ENCODE data around the gene CYP1B1. TPM values are rescaled to one million over a fixed set of nuclear protein-coding genes. Genes with fewer than 3 reads are reported as not detected.

The CYP1B1 gene
- polyA plus RNA-seq, 1 experiment: 1.8 TPM

DNA sequence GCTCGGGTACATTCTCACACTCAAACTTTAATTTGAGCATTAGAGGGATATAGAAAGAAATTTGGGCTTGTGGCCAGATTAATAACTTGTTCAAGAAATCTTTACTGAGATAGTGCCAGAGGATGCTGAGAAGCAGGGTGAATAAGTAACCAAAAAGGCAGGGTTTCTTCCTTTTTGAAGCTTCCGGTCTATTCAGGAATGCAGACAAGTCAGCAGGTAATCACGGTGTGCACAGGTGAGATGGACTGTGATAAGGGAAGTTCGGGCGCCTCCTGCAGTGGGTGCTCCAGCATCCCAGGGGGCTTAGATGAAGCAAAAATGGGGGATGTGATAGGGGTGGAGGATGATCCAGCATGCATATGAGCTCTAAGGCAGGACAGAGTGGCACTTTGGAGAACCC is 44.9 kb upstream of the CYP1B1 start:
- H3K36me3 ChIP-seq (ENCODE audit: control insufficient read depth, insufficient read depth, low read length): no peaks in the 10 kb centered on the region
- ChIA-PET POLR2A (no interaction called here), CTCF (no interaction called here)
- H3K4me3 ChIP-seq (ENCODE audit: low read depth, low read length): no peak overlapping the region
- peaks cover 6% of the 10 kb centered on the region for H3K27me3 ChIP-seq (ENCODE audit: control insufficient read depth, insufficient read depth, low read length)
- DNase-seq (ENCODE audit: low read depth): no peak
- TF ChIP-seq, protein P1, sequence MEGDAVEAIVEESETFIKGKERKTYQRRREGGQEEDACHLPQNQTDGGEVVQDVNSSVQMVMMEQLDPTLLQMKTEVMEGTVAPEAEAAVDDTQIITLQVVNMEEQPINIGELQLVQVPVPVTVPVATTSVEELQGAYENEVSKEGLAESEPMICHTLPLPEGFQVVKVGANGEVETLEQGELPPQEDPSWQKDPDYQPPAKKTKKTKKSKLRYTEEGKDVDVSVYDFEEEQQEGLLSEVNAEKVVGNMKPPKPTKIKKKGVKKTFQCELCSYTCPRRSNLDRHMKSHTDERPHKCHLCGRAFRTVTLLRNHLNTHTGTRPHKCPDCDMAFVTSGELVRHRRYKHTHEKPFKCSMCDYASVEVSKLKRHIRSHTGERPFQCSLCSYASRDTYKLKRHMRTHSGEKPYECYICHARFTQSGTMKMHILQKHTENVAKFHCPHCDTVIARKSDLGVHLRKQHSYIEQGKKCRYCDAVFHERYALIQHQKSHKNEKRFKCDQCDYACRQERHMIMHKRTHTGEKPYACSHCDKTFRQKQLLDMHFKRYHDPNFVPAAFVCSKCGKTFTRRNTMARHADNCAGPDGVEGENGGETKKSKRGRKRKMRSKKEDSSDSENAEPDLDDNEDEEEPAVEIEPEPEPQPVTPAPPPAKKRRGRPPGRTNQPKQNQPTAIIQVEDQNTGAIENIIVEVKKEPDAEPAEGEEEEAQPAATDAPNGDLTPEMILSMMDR (IDR thresholded peaks at IDR 0.05; ENCODE audit: insufficient read depth, low read depth, low read length): no peak

GRCh38 chr2:38120264-38120592 is 44.3 kb upstream of the CYP1B1 start:
- Histone ChIP-seq H3K27me3 (ENCODE audit: control insufficient read depth, insufficient read depth, low read length) (peaks cover 6% of the 10 kb centered on the region), H3K36me3 (ENCODE audit: control insufficient read depth, insufficient read depth, low read length) (no peaks in the 10 kb centered on the region), H3K4me3 (ENCODE audit: low read depth, low read length) (no peak overlapping the region)
- ChIA-PET POLR2A (no interaction called here), CTCF (no interaction called here)
- TF ChIP-seq, protein P1 (IDR thresholded peaks at IDR 0.05; ENCODE audit: insufficient read depth, low read depth, low read length): no peak
- DNase-seq (ENCODE audit: low read depth): no peak

DNA sequence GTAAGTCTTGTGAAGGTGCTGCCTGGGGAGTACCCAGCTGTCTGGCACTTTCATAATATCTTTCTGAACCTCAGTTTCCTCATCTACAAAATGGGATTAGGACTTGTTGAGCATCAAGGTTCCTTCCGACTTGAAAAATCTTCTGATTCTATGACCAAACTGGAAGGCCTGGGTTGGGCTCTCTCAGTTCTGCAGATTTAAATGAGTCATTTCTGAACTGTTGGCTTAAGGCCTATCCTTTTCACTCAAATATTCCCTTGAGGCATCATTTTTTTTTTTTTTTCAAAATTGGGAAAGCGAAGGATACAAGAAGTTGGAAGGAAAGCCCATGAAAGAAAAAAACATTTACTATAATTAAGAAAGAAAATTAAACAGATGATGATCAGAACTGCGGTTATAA is 40.8 kb upstream of the CYP1B1 start:
- peak; percentile 48 for DNase-seq (ENCODE audit: low read depth)
- peaks cover 8% of the 10 kb centered on the region for H3K27me3 ChIP-seq (ENCODE audit: control insufficient read depth, insufficient read depth, low read length)
- TF ChIP-seq, protein P1 (IDR thresholded peaks at IDR 0.05; ENCODE audit: insufficient read depth, low read depth, low read length): no peak
- H3K4me3 ChIP-seq (ENCODE audit: low read depth, low read length): no peak overlapping the region
- H3K36me3 ChIP-seq (ENCODE audit: control insufficient read depth, insufficient read depth, low read length): no peaks in the 10 kb centered on the region
- ChIA-PET CTCF (interaction anchor here (0.9 to 1.1 kb wide), 6 partner anchors 41 to 721 kb away, joined by 3 to 4 read pairs (median 3); partner anchors contain the start of gene CYP1B1), POLR2A (no interaction called here)

DNA sequence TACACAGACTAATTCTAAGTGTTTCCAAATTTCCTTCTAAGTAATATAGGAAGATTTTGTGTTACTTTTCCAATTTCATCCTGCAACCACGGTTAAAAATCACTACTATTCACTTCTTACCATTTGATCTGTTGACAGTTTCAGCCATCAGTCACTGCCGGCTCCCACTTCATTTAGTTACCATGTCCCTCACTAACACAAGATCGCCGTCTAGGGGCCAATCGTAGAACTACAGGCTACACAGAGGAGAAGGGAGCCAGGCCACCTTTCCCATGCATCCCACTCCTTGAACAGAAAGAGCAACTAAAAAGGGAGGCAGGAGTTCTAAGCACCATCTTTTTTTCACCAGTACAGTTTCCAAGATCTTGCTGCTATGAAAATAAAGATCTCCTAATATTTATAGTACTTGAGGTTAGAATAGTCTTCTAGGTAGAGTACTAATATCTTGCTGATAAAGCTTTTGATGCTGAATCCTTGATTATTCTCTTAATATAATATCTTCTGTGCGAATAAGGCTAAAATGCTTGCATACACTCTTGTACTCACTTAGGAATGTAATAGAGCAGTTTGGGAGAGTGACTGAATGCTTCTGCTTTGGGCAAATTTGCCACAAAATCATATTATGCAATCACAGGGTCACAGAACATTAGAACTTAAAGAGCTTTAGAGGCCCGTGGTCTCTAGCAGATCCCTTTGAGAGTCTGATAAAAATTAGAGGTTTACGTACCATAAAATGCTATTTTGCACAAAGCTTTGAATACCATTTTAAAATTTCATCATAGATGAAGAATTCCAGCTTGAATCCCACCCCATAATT is 39.5 kb upstream of the CYP1B1 start:
- no peaks in the 10 kb centered on the region for H3K36me3 ChIP-seq (ENCODE audit: control insufficient read depth, insufficient read depth, low read length)
- CTCF ChIA-PET: interaction anchor here (0.5 to 1.5 kb wide), 32 partner anchors 8 to 720 kb away, joined by 3 to 11 read pairs (median 3); partner anchors contain the start of gene CYP1B1
- POLR2A ChIA-PET: no interaction called here
- H3K4me3 ChIP-seq (ENCODE audit: low read depth, low read length): no peak overlapping the region
- TF ChIP-seq, protein P1 (IDR thresholded peaks at IDR 0.05; ENCODE audit: insufficient read depth, low read depth, low read length): peak; percentile 94
- no peak for DNase-seq (ENCODE audit: low read depth)
- peaks cover 6% of the 10 kb centered on the region; the same call in 1 of the 2 replicates for H3K27me3 ChIP-seq (ENCODE audit: control insufficient read depth, insufficient read depth, low read length)

DNA sequence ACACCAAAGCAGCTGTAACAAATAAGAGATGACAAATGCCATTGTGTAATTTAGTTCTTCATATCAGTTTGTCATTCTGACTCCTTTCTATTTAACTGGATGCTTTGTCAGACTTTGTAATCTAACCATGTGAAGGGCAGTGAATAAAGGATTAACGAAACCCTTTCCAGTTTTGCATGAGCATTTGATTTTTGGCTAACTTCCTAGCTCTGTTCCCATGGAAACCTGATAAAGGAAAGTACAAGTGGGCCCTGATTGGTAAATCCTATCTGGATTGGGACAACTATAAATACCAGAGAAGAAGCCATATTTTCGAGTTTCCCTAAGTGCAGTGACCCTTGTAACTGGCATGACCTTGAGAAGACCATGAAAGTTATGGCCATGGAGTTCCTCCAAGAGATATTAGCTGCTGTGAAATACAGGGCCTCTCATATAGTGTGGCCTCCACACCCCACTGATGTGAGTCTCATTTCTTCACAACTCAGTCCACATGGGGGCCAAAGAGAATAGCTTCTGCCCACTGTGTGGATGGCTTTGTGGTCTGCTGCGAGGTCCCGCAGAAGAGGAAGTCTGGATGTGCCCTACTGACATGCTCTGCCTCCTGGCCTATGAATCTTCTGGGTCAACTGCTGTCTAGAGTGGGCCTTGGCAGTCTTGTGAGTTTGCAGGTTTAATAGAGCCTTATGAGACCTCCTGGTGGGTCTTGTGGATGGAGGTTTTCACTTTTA is 38.2 kb upstream of the CYP1B1 start:
- no peak for DNase-seq (ENCODE audit: low read depth)
- CTCF ChIA-PET: interaction anchor here (0.5 to 2.0 kb wide), 8 partner anchors 24 to 773 kb away, joined by 3 to 10 read pairs (median 3); no protein-coding TSS in a partner anchor
- Histone ChIP-seq H3K27me3 (ENCODE audit: control insufficient read depth, insufficient read depth, low read length) (peaks cover 6% of the 10 kb centered on the region; the same call in 1 of the 2 replicates), H3K36me3 (ENCODE audit: control insufficient read depth, insufficient read depth, low read length) (no peaks in the 10 kb centered on the region), H3K4me3 (ENCODE audit: low read depth, low read length) (no peak overlapping the region)
- POLR2A ChIA-PET: interaction anchor here (0.6 kb wide), 1 partner anchor 34 kb away, joined by 3 read pairs; no protein-coding TSS in a partner anchor
- TF ChIP-seq, protein P1 (IDR thresholded peaks at IDR 0.05; ENCODE audit: insufficient read depth, low read depth, low read length): no peak

Data from BJ (cell line).